Measurements from ENCODE around the gene CDH4.

DNA sequence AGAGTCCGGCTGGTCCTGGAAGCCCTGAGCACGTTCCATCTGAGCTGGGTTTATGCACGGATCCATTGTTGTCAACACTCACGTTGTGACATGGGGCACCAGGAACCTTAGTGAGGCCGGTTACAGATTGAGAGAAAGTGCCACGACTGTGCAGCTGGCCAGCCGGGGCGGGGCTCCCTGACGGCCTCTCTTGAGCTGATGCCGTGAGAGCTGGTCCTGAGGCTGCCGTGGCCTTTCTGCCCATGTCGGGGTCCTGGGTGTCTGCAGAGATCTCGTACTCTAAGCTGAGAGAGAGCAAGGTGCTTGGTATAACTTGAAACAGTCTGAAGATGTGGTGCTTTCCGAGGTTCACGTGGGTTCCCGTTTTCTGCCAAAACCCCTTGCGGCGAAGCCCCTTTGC is 10.0 kb downstream of the CDH4 start:
- TF ChIP-seq SIN3A (IDR thresholded peaks at IDR 0.05; ENCODE audit: borderline replicate concordance, insufficient read depth, low read depth, low read length) = no peak
- TF ChIP-seq, protein P1, sequence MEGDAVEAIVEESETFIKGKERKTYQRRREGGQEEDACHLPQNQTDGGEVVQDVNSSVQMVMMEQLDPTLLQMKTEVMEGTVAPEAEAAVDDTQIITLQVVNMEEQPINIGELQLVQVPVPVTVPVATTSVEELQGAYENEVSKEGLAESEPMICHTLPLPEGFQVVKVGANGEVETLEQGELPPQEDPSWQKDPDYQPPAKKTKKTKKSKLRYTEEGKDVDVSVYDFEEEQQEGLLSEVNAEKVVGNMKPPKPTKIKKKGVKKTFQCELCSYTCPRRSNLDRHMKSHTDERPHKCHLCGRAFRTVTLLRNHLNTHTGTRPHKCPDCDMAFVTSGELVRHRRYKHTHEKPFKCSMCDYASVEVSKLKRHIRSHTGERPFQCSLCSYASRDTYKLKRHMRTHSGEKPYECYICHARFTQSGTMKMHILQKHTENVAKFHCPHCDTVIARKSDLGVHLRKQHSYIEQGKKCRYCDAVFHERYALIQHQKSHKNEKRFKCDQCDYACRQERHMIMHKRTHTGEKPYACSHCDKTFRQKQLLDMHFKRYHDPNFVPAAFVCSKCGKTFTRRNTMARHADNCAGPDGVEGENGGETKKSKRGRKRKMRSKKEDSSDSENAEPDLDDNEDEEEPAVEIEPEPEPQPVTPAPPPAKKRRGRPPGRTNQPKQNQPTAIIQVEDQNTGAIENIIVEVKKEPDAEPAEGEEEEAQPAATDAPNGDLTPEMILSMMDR (IDR thresholded peaks at IDR 0.05) = no peak
- TF ChIP-seq, protein P2, sequence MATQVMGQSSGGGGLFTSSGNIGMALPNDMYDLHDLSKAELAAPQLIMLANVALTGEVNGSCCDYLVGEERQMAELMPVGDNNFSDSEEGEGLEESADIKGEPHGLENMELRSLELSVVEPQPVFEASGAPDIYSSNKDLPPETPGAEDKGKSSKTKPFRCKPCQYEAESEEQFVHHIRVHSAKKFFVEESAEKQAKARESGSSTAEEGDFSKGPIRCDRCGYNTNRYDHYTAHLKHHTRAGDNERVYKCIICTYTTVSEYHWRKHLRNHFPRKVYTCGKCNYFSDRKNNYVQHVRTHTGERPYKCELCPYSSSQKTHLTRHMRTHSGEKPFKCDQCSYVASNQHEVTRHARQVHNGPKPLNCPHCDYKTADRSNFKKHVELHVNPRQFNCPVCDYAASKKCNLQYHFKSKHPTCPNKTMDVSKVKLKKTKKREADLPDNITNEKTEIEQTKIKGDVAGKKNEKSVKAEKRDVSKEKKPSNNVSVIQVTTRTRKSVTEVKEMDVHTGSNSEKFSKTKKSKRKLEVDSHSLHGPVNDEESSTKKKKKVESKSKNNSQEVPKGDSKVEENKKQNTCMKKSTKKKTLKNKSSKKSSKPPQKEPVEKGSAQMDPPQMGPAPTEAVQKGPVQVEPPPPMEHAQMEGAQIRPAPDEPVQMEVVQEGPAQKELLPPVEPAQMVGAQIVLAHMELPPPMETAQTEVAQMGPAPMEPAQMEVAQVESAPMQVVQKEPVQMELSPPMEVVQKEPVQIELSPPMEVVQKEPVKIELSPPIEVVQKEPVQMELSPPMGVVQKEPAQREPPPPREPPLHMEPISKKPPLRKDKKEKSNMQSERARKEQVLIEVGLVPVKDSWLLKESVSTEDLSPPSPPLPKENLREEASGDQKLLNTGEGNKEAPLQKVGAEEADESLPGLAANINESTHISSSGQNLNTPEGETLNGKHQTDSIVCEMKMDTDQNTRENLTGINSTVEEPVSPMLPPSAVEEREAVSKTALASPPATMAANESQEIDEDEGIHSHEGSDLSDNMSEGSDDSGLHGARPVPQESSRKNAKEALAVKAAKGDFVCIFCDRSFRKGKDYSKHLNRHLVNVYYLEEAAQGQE (IDR thresholded peaks at IDR 0.05; ENCODE audit: insufficient read depth in 1 of 2, low read depth in 2 of 2, low read length in 1 of 2) = no peak
- TF ChIP-seq POLR2AphosphoS5 (IDR thresholded peaks at IDR 0.05; ENCODE audit: low read depth, low read length) = no peak
- no peak for TF ChIP-seq TCF7L2 (IDR thresholded peaks at IDR 0.05; ENCODE audit: low read depth, low read length)
